ENCODE data around the gene LIX1.

Gene LIX1

GRCh38 chr5:97115932-97116331 is 26.5 kb downstream of the LIX1 start:
- no peaks in the 10 kb centered on the region for H4K20me1 ChIP-seq (ENCODE audit: control insufficient read depth, insufficient read depth, low read depth, low read length)
- peaks cover 15% of the 10 kb centered on the region for H3K4me1 ChIP-seq (ENCODE audit: control insufficient read depth, low read length)
- no peak overlapping the region for H3K4me2 ChIP-seq (ENCODE audit: low read length)
- H3K9me3 ChIP-seq (ENCODE audit: control insufficient read depth, insufficient read depth, low read length) = no peaks in the 10 kb centered on the region
- H3K79me2 ChIP-seq (ENCODE audit: control insufficient read depth, low read length) = no peaks in the 10 kb centered on the region
- no peaks in the 10 kb centered on the region for H3K36me3 ChIP-seq (ENCODE audit: control insufficient read depth, low read length)
- peaks cover 3% of the 10 kb centered on the region; the same call in 1 of the 2 replicates for H3F3A ChIP-seq (ENCODE audit: control insufficient read depth, insufficient read depth)
- H3K4me3 ChIP-seq (ENCODE audit: low read length) = no peak overlapping the region
- H3K9me2 ChIP-seq (replicated peaks; ENCODE audit: control insufficient read depth, low read length) = no peaks in the 10 kb centered on the region
- TF ChIP-seq CTCF (IDR thresholded peaks at IDR 0.05; ENCODE audit: low read depth, low read length, poor library complexity, severe bottlenecking) (no peak), EZH2phosphoT487 (IDR thresholded peaks at IDR 0.05; ENCODE audit: borderline replicate concordance, low read length) (no peak)
- H3K27me3 ChIP-seq (ENCODE audit: control insufficient read depth, low read length) = no peaks in the 10 kb centered on the region
- H3K27ac ChIP-seq (ENCODE audit: low read depth, low read length) = no peak overlapping the region

GRCh38 chr5:97112230-97112629 is 30.2 kb downstream of the LIX1 start:
- no peak for TF ChIP-seq CTCF (IDR thresholded peaks at IDR 0.05; ENCODE audit: low read depth, low read length, poor library complexity, severe bottlenecking)
- TF ChIP-seq EZH2phosphoT487 (IDR thresholded peaks at IDR 0.05; ENCODE audit: borderline replicate concordance, low read length) = no peak
- Histone ChIP-seq H3K9me3 (ENCODE audit: control insufficient read depth, insufficient read depth, low read length) (no peaks in the 10 kb centered on the region), H3K36me3 (ENCODE audit: control insufficient read depth, low read length) (no peaks in the 10 kb centered on the region), H3K79me2 (ENCODE audit: control insufficient read depth, low read length) (no peaks in the 10 kb centered on the region), H3K9me2 (replicated peaks; ENCODE audit: control insufficient read depth, low read length) (no peaks in the 10 kb centered on the region), H3K4me2 (ENCODE audit: low read length) (no peak overlapping the region), H3K27me3 (ENCODE audit: control insufficient read depth, low read length) (no peaks in the 10 kb centered on the region), H3K27ac (ENCODE audit: low read depth, low read length) (no peak overlapping the region), H3F3A (ENCODE audit: control insufficient read depth, insufficient read depth) (no peaks in the 10 kb centered on the region), H3K4me1 (ENCODE audit: control insufficient read depth, low read length) (no peaks in the 10 kb centered on the region), H3K4me3 (ENCODE audit: low read length) (no peak overlapping the region), H4K20me1 (ENCODE audit: control insufficient read depth, insufficient read depth, low read depth, low read length) (no peaks in the 10 kb centered on the region)

- no peak overlapping the region for H3K4me2 ChIP-seq (ENCODE audit: low read length)
- TF ChIP-seq EZH2phosphoT487 (IDR thresholded peaks at IDR 0.05; ENCODE audit: borderline replicate concordance, low read length) = no peak
- TF ChIP-seq CTCF (IDR thresholded peaks at IDR 0.05; ENCODE audit: low read depth, low read length, poor library complexity, severe bottlenecking) = no peak
- H3K9me3 ChIP-seq (ENCODE audit: control insufficient read depth, insufficient read depth, low read length) = no peaks in the 10 kb centered on the region
- H3K36me3 ChIP-seq (ENCODE audit: control insufficient read depth, low read length) = no peaks in the 10 kb centered on the region
- H4K20me1 ChIP-seq (ENCODE audit: control insufficient read depth, insufficient read depth, low read depth, low read length) = no peaks in the 10 kb centered on the region
- no peaks in the 10 kb centered on the region for H3K27me3 ChIP-seq (ENCODE audit: control insufficient read depth, low read length)
- no peak overlapping the region for H3K27ac ChIP-seq (ENCODE audit: low read depth, low read length)
- H3K9me2 ChIP-seq (replicated peaks; ENCODE audit: control insufficient read depth, low read length) = no peaks in the 10 kb centered on the region
- no peaks in the 10 kb centered on the region for H3K4me1 ChIP-seq (ENCODE audit: control insufficient read depth, low read length)
- H3K4me3 ChIP-seq (ENCODE audit: low read length) = no peak overlapping the region
- no peaks in the 10 kb centered on the region for H3K79me2 ChIP-seq (ENCODE audit: control insufficient read depth, low read length)
- H3F3A ChIP-seq (ENCODE audit: control insufficient read depth, insufficient read depth) = no peaks in the 10 kb centered on the region
Observed at GRCh38 chr5:97111616-97112015, 30.8 kb downstream of the LIX1 start.

- H3K4me3 ChIP-seq (ENCODE audit: low read length) = no peak overlapping the region
- no peak overlapping the region for H3K4me2 ChIP-seq (ENCODE audit: low read length)
- H4K20me1 ChIP-seq (ENCODE audit: control insufficient read depth, insufficient read depth, low read depth, low read length) = no peaks in the 10 kb centered on the region
- TF ChIP-seq EZH2phosphoT487 (IDR thresholded peaks at IDR 0.05; ENCODE audit: borderline replicate concordance, low read length) (no peak), CTCF (IDR thresholded peaks at IDR 0.05; ENCODE audit: low read depth, low read length, poor library complexity, severe bottlenecking) (no peak)
- no peak overlapping the region for H3K27ac ChIP-seq (ENCODE audit: low read depth, low read length)
- no peaks in the 10 kb centered on the region for H3K9me2 ChIP-seq (replicated peaks; ENCODE audit: control insufficient read depth, low read length)
- no peaks in the 10 kb centered on the region for H3K36me3 ChIP-seq (ENCODE audit: control insufficient read depth, low read length)
- H3K4me1 ChIP-seq (ENCODE audit: control insufficient read depth, low read length) = no peaks in the 10 kb centered on the region
- H3K9me3 ChIP-seq (ENCODE audit: control insufficient read depth, insufficient read depth, low read length) = no peaks in the 10 kb centered on the region
- H3K27me3 ChIP-seq (ENCODE audit: control insufficient read depth, low read length) = no peaks in the 10 kb centered on the region
- H3F3A ChIP-seq (ENCODE audit: control insufficient read depth, insufficient read depth) = no peaks in the 10 kb centered on the region
- no peaks in the 10 kb centered on the region for H3K79me2 ChIP-seq (ENCODE audit: control insufficient read depth, low read length)
Observed at GRCh38 chr5:97111004-97111403, 31.4 kb downstream of the LIX1 start.
